GM23338 (cell line): ENCODE results near the gene NQO2. TPM values are rescaled to one million over a fixed set of nuclear protein-coding genes. Genes with fewer than 3 reads are reported as not detected.

Experiments
- ATAC-seq: fragments of 200-7000 bp; cut with Tn5 transposase; 3 replicates; pipeline ENCODE4 v1.9.1; 2020
- DNase-seq: peaks from one replicate; pipeline ENCODE4 v3.0.0-alpha.2; 2015; ENCODE audit warnings: low spot score
- H2AFZ ChIP-seq: fragments of 200-600 bp; sonication (generic); 2 replicates; pipeline ENCODE4 v1.8.0; 2016; ENCODE audit warnings: antibody characterized with exemption, mild to moderate bottlenecking, moderate library complexity
- H3F3A ChIP-seq: fragments of 200-600 bp; sonication (generic); replicated peaks from 2 replicates; pipeline ENCODE4 v1.8.0; 2017; ENCODE audit warnings: antibody characterized with exemption, mixed run types, low read depth
- H3K27ac ChIP-seq: fragments of 200-600 bp; sonication (generic); 2 replicates; pipeline ENCODE4 v1.6.1; 2016; ENCODE audit warnings: low read depth
- H3K27me3 ChIP-seq: fragments of 200-600 bp; sonication (generic); 2 replicates; pipeline ENCODE4 v1.8.0; 2016; ENCODE audit warnings: mild to moderate bottlenecking, mixed run types, moderate library complexity; ENCODE audit not compliant: insufficient read depth
- H3K36me3 ChIP-seq: fragments of 200-600 bp; sonication (generic); 2 replicates; pipeline ENCODE4 v1.8.0; 2016; ENCODE audit warnings: mild to moderate bottlenecking; ENCODE audit not compliant: insufficient read depth
- H3K4me1 ChIP-seq: fragments of 200-600 bp; sonication (generic); 2 replicates; pipeline ENCODE4 v1.8.0; 2016; ENCODE audit warnings: mild to moderate bottlenecking, moderate library complexity; ENCODE audit not compliant: insufficient read depth
- H3K4me2 ChIP-seq: fragments of 200-600 bp; sonication (generic); 2 replicates; pipeline ENCODE4 v1.7.1; 2017; ENCODE audit warnings: mixed run types
- H3K4me3 ChIP-seq: fragments of 200-600 bp; sonication (generic); 2 replicates; pipeline ENCODE4 v1.6.1; 2016; ENCODE audit warnings: mixed run types
- H3K79me2 ChIP-seq: fragments of 200-600 bp; sonication (generic); replicated peaks from 2 replicates; pipeline ENCODE4 v1.8.0; 2017; ENCODE audit warnings: mild to moderate bottlenecking; ENCODE audit not compliant: insufficient read depth
- H3K9me2 ChIP-seq: fragments of 200-600 bp; sonication (generic); 2 replicates; pipeline ENCODE4 v1.8.0; 2017; ENCODE audit not compliant: insufficient read depth
- H4K20me1 ChIP-seq: fragments of 200-600 bp; sonication (generic); replicated peaks from 2 replicates; pipeline ENCODE4 v1.8.0; 2017; ENCODE audit warnings: mild to moderate bottlenecking; ENCODE audit not compliant: insufficient read depth
- H3K27ac Mint-ChIP-seq: 2 replicates; pipeline ENCODE4 v1.8.0; 2020; ENCODE audit warnings: inconsistent platforms, mild to moderate bottlenecking, moderate library complexity, mixed read lengths
- H3K27me3 Mint-ChIP-seq: 3 replicates; pipeline ENCODE4 v1.8.0; 2022; ENCODE audit warnings: low read depth, mild to moderate bottlenecking, moderate library complexity, mixed read lengths, inconsistent platforms; ENCODE audit not compliant: insufficient read depth, poor library complexity
- H3K36me3 Mint-ChIP-seq: 3 replicates; pipeline ENCODE4 v1.8.0; 2021; ENCODE audit warnings: low read depth, mild to moderate bottlenecking, inconsistent platforms, moderate library complexity, mixed read lengths
- H3K4me1 Mint-ChIP-seq: 3 replicates; pipeline ENCODE4 v1.8.0; 2020; ENCODE audit warnings: mild to moderate bottlenecking, inconsistent platforms, mixed read lengths
- H3K4me3 Mint-ChIP-seq: 3 replicates; pipeline ENCODE4 v1.8.0; 2021; ENCODE audit warnings: moderate library complexity, mild to moderate bottlenecking, inconsistent platforms, mixed read lengths
- H3K9me3 Mint-ChIP-seq: 3 replicates; pipeline ENCODE4 v1.8.0; 2020; ENCODE audit warnings: moderate library complexity, mild to moderate bottlenecking, inconsistent platforms, mixed read lengths
- CREB1 ChIP-seq: fragments of 250-450 bp; sonication (Bioruptor Pico); IDR thresholded peaks from 2 replicates; pipeline ENCODE4 v1.5.0; 2020; ENCODE audit warnings: low read depth, mild to moderate bottlenecking, moderate library complexity
- EZH2 ChIP-seq: fragments of 200-600 bp; sonication (generic); IDR thresholded peaks from one replicate; pipeline ENCODE4 v1.8.0; 2017; ENCODE audit warnings: antibody characterized with exemption, mild to moderate bottlenecking, low read depth; ENCODE audit not compliant: unreplicated experiment
- EZH2phosphoT487 ChIP-seq: fragments of 200-600 bp; sonication (generic); IDR thresholded peaks from one replicate; pipeline ENCODE4 v1.8.1; 2018; ENCODE audit warnings: antibody characterized with exemption; ENCODE audit not compliant: unreplicated experiment
- NANOG ChIP-seq: IDR thresholded peaks from 2 replicates; pipeline ENCODE4 v1.6.1; 2016; ENCODE audit warnings: antibody characterized with exemption, borderline replicate concordance
- STAT1 ChIP-seq: IDR thresholded peaks from one replicate; pipeline ENCODE4 v1.6.1; 2016; ENCODE audit warnings: antibody characterized with exemption; ENCODE audit not compliant: unreplicated experiment
- ZNF462 ChIP-seq: fragments of 250-450 bp; sonication (Bioruptor Pico); IDR thresholded peaks from 2 replicates; pipeline ENCODE4 v1.5.0; 2020; ENCODE audit warnings: mild to moderate bottlenecking, moderate library complexity
- polyA plus RNA-seq: library from polyadenylated mRNA; unstranded; fragments of >200 nt; fragmentation: Nextera tagmentation; extraction: Ambion mirVana; gene quantifications from 2 replicates; pipeline ENCODE4 v1.2.1, GENCODE V29; 2016
- total RNA-seq: library from RNA; depleted of rRNA; stranded (reverse); fragments of >200 nt; shearing (Covaris generic); gene quantifications from 2 replicates; pipeline ENCODE4 v1.2.3, GENCODE V29; 2014
- TF ChIP-seq, protein P1 (sequence below): IDR thresholded peaks from 2 replicates; pipeline ENCODE4 v1.6.1; 2016; ENCODE audit warnings: antibody characterized with exemption

The NQO2 gene
- total and polyA plus RNA-seq, 2 experiments from 2014 or later = 117 to 173 TPM

DNA sequence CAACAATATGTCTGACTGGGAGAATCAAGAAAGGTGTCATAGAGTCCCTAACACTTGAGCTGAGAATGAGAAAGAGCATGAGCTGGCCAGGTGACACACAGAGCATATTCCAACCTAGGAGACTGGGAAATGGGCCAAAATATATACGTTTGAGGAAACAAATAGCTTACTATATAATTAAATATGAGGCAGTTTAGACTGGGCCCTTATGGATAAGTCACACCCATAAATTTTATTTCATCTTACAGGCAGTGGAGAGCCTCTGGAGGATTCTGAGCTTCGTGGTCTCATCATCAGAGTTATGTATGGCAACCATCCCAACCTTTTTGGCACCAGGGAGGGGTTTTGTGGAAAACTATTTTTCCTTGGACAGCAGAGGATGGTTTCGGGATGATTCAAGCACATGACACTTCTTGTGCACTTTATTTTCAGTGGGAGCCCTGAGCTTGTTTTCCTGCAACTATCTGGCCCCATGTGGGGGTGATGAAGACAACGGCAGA, 12.9 kb upstream of the NQO2 start:
- no peaks in the 10 kb centered on the region for H3K27me3 ChIP-seq
- Mint-ChIP-seq H3K4me1 (peaks cover 46% of the 10 kb centered on the region), H3K4me3 (no peak overlapping the region; the same call in 2 of the 3 replicates), H3K9me3 (peaks cover 9% of the 10 kb centered on the region; the same call in 2 of the 3 replicates), H3K27me3 (peaks cover 28% of the 10 kb centered on the region), H3K36me3 (no peaks in the 10 kb centered on the region; the same call in 2 of the 3 replicates), H3K27ac (no peak overlapping the region)
- H2AFZ ChIP-seq = no peak overlapping the region
- no peaks in the 10 kb centered on the region for H3K9me2 ChIP-seq
- no peaks in the 10 kb centered on the region for H3K79me2 ChIP-seq
- no peak overlapping the region for H3K4me3 ChIP-seq
- ATAC-seq (no peak), DNase-seq (no peak)
- H3K36me3 ChIP-seq = no peaks in the 10 kb centered on the region
- TF ChIP-seq EZH2 (no peak), CREB1 (CRISPR knock-in tag) (no peak), STAT1 (no peak), NANOG (no peak), EZH2phosphoT487 (no peak), ZNF462 (no peak)
- TF ChIP-seq, protein P1, sequence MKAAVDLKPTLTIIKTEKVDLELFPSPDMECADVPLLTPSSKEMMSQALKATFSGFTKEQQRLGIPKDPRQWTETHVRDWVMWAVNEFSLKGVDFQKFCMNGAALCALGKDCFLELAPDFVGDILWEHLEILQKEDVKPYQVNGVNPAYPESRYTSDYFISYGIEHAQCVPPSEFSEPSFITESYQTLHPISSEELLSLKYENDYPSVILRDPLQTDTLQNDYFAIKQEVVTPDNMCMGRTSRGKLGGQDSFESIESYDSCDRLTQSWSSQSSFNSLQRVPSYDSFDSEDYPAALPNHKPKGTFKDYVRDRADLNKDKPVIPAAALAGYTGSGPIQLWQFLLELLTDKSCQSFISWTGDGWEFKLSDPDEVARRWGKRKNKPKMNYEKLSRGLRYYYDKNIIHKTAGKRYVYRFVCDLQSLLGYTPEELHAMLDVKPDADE = no peak
- no peak overlapping the region for H3K27ac ChIP-seq
- H3F3A ChIP-seq = peaks cover 11% of the 10 kb centered on the region; the same call in 1 of the 2 replicates
- H3K4me1 ChIP-seq = peaks cover 37% of the 10 kb centered on the region
- no peak overlapping the region for H3K4me2 ChIP-seq
- H4K20me1 ChIP-seq = no peaks in the 10 kb centered on the region
